ENCODE data around the gene VWA8.

DNA sequence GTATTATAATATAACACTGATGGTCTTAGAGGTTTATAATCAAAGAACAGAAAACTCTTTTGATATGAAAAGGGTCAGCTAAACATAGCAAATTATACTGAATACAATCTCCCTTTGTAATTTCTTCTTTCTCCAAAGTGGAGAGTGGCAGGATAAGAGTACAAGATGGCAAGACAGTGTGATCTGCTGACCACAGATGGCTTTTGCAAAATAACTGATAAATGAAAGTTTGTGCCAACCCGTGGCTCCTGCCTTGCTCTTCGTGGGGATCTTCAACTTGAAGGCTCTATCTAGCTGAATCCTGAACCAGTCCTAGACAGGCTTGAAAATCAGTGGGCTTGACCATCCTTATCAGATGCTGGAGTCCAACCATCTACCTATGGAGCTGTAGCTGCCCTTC lies 185.7 kb downstream of the VWA8 start:
- TF ChIP-seq, protein P1, sequence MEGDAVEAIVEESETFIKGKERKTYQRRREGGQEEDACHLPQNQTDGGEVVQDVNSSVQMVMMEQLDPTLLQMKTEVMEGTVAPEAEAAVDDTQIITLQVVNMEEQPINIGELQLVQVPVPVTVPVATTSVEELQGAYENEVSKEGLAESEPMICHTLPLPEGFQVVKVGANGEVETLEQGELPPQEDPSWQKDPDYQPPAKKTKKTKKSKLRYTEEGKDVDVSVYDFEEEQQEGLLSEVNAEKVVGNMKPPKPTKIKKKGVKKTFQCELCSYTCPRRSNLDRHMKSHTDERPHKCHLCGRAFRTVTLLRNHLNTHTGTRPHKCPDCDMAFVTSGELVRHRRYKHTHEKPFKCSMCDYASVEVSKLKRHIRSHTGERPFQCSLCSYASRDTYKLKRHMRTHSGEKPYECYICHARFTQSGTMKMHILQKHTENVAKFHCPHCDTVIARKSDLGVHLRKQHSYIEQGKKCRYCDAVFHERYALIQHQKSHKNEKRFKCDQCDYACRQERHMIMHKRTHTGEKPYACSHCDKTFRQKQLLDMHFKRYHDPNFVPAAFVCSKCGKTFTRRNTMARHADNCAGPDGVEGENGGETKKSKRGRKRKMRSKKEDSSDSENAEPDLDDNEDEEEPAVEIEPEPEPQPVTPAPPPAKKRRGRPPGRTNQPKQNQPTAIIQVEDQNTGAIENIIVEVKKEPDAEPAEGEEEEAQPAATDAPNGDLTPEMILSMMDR (IDR thresholded peaks at IDR 0.05): no peak
- no peak for TF ChIP-seq POLR2AphosphoS5 (IDR thresholded peaks at IDR 0.05)

All from breast epithelium (tissue), 3 donors.